ENCODE results near the gene CIP2A.

DNA sequence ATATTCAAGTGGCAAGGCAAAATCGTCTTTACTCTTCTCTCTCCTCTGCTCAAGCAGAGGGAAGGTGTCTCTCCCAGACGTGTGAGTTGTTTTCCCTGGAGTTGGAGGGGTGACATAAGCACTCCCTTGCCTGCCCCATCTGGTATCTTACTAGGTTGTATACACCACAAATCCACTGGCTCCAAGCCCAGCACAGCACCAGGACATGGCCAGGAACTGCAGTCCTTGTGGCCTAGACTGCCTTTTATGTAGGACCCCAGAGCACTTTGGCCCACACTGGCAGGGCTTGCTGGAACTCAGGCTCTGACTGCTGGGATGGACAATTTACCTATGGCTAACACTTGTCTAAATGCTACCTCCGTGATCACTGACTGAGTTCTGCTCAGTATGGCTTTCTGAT, 34.3 kb upstream of the CIP2A start:
- TF ChIP-seq, protein P1, sequence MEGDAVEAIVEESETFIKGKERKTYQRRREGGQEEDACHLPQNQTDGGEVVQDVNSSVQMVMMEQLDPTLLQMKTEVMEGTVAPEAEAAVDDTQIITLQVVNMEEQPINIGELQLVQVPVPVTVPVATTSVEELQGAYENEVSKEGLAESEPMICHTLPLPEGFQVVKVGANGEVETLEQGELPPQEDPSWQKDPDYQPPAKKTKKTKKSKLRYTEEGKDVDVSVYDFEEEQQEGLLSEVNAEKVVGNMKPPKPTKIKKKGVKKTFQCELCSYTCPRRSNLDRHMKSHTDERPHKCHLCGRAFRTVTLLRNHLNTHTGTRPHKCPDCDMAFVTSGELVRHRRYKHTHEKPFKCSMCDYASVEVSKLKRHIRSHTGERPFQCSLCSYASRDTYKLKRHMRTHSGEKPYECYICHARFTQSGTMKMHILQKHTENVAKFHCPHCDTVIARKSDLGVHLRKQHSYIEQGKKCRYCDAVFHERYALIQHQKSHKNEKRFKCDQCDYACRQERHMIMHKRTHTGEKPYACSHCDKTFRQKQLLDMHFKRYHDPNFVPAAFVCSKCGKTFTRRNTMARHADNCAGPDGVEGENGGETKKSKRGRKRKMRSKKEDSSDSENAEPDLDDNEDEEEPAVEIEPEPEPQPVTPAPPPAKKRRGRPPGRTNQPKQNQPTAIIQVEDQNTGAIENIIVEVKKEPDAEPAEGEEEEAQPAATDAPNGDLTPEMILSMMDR (IDR thresholded peaks at IDR 0.05): no peak
- no peak for TF ChIP-seq POLR2A (IDR thresholded peaks at IDR 0.05)
- TF ChIP-seq EP300 (IDR thresholded peaks at IDR 0.05): no peak
